CD4-positive, alpha-beta T cell treated with Interleukin-6 at 100 ng/mL for 8 hours (primary cell): ENCODE data around the gene ADAMTS19.

Experiments
- DNase-seq: peaks from one replicate; pipeline ENCODE4 v3.0.0-alpha.2; 2020; ENCODE audit warnings: mixed read lengths, low spot score

ADAMTS19 gene

DNA sequence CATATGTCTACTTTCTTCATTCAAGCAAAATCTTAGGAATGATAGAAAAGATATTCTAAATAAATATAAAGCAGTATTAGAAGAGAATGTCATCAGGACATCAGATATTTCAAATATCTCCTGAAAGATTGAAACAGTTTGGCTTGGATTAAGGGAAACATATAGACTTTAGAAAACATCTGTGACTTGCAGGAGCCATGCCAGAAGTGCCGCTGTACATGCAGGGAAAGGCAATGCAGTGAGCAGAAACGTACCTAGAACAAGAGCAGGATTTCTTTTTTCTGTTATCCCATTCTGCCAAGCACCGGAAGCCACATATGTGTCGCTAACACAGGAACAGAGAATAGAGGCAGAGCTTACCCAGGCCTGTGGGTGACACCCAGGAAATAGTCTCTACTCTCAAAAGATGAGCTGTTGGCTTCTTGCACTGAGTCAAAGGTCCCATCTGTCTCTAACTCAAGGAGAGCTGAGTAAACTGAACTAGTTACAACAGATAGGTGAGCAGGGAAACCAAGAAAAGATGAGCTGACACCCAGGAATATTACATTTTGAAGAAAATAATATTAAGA lies 5.8 kb downstream of the ADAMTS19 start:
- DNase-seq: no peak

DNA sequence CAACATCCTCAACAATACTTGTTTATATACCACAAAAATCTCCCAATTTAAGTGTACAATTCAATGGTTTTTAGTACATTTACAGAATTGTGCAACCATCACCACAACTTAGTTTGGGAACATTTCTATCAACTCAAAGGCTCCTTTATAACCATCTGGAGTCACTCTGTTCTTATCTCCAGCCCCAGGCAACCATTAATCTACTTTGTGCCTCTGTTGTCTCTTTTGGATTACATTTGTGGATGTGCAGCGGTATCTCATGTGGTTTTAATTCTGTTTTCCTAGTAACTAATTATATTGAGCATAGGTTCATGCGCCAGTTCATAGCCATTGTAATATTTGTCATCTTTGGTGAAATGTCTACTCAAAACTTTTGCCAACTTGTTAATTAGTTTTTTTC lies 14.4 kb downstream of the ADAMTS19 start:
- no peak for DNase-seq

DNA sequence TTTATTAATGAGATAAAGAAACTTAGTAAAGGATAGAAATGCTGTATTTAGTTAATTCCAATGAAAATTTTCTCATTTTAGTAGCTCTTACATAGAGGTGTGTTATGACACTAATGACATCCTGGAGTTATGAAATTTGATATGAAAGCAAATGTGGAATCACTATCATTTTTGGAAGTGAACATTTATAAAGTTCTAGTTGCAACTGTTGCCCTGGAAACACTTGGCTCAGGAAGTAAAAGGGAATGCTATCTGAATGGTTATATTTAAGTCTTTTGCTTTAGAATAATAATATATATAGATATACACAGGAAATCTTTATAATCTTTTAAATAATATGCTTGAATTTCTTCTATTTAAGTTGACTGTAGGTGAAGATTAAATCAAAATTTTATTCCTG lies 16.7 kb downstream of the ADAMTS19 start:
- no peak for DNase-seq

DNA sequence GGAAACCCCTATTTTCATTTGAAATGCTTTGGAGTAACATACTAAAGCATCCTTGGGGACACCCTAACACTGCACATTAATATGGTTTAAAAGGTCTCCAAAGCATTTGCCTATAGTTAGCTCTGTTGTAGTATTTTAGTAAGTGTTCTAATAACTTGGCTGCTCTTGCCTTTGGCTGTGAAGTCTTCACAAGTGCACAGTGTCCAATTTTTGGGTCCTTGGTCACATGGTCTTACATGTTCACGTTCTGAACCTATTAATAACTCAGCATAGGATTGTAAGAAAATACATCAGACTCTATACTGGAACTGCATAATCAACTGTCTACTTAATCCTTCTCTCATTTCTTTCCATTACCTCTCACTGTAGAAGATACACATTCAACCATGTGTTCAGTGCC lies 17.4 kb downstream of the ADAMTS19 start:
- no peak for DNase-seq

DNA sequence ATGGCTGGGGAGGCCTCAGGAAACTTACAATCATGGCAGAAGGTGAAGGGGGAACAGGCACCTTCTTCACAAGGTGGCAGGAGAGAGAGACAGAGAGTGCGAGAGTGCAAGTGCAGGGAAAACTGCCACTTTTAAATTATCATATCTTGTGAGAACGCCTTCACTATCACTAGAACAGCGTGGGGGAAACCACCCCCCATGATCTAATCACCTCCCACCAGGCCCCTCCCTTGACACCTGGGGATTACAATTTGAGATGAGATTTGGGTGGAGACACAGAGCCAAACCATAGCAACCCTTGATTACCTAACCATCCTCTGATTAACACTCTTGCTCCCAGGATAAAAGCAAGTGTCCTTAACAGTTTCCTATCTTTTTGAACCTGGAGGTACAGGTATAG lies 21.1 kb downstream of the ADAMTS19 start:
- DNase-seq: no peak

DNA sequence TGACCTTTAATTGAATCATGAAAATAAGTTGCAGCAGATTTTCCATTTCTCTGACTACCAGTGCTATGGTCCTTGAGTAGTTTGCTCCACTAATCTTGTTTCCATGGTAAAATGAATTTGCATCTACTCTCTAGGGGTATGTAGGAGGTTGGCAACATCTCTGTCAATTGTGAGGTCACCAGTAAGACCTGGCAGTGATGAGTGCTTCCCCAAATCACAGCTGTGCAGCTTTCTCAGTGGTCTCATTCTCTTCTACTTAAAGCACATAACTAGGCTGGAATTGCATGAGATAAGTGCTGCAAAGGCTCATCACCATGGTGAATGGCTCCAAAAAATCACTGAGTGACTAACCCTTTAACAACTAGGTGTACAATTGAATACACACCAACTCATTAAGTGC lies 36.3 kb downstream of the ADAMTS19 start:
- no peak for DNase-seq

DNA sequence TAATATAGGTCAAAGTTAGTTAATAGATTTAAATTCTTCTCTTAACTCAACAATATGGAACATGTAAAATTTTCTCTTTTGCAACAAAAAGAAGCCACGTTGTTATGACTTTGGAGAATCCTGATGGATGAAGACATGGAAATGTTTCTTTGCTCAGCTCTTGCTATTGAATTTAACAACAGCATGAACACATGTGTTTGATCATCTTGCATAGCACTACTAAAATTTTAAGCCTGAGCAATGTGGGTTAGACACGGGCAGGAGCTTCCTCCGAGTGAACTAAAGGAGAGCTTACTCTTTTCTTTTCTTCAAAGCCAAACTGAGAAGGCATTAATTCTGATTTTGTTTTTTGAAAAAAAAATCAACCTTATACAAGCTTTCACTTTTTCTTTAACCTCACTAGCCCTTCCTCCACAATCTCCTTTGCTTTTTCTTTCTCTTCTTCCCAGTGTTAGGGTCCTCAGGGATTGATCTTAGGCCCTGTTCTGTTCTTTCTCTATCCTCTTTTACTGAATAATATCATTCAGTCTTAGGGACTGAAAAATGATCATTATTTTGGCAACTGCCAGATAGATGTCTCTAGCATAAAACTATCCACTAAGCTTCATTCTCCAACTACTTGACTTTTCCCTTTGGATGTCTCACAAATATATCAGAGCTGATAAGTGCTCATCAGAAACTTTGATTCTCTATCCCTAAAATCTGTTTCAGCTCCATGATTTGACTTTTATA lies 36.9 kb downstream of the ADAMTS19 start:
- DNase-seq: no peak

DNA sequence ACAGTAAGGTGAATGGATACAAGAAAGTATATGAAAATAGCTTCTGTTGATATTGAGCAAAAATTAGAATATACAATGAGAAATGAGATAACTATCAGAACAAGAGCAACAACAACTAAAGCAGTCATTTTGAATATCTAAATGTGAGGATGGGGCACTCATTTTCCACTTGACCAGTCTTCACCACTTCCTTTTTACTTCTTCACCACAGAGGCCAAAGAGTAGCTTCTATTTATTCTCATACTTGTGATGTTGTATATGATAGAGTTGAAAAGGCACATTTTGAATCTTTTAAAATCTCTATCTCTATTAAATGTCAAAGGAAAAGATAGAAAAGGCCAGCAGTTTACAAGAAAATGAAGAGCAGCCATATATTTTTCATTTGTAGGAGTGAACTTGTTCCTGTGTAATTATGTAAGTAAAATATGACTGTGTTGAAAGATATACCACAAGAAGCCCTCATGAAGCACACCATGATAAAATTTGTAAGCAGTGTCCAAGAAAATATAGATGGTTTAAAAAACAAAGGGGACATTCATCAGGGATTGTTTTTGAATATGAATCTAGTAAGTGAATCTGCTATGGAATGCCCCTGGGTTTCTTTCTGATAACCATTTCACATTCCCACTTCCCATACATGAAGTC lies 39.2 kb downstream of the ADAMTS19 start:
- no peak for DNase-seq

DNA sequence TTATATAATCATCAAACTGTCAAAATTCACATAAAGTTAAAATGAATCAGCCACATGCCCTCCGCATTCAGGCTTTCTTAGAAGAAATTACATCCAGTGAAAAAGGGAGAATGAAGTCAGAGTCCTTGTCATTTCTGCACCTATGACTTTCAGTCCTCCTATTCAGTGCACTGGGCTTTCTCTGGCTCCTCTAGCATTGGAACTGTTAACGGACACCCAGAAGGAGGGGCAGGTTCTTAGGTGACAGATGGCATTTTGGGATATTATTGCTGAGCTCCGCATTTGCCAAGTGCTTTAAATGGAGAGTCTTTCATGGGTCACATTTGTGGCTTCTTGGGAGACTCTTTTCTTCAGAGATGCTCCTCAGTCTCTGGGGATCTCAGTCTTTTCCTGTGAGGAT lies 40.0 kb downstream of the ADAMTS19 start:
- no peak for DNase-seq

DNA sequence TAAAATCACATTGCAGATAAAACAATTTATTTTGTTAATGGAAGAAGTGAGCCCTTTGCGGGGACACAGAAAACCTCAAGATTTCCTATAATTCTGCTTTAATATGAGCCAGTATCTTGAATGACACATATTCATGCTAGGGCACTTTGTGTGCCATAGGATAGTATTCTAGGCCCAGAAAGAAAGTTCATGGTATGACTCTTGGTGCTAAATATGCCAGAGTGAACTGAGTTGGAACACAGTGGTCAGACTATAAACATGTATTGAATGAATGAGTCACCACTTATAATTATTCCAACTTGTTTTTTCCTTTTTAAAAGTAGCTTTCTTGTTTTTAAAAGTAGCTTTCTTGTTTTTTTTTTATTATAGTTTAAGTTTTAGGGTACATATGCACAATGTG lies 46.0 kb downstream of the ADAMTS19 start:
- DNase-seq: no peak

DNA sequence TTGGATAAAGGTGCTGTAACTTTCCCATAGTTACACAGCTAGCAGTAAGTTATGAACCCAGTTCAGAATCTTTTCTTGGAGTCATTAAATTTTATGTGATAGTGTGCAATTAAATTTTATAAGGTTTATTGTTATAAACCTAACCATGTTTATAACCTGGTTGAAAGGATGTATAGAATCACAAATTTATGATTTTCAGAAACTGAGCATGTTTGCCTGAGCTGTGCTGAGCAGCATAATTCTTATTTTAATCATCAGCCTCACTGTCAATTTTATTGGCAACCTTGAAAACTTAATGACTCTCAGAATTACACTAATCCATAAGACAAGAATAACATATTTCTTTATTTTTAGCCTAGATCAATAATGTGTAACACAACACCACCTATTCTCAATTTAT lies 46.9 kb downstream of the ADAMTS19 start:
- DNase-seq: no peak

DNA sequence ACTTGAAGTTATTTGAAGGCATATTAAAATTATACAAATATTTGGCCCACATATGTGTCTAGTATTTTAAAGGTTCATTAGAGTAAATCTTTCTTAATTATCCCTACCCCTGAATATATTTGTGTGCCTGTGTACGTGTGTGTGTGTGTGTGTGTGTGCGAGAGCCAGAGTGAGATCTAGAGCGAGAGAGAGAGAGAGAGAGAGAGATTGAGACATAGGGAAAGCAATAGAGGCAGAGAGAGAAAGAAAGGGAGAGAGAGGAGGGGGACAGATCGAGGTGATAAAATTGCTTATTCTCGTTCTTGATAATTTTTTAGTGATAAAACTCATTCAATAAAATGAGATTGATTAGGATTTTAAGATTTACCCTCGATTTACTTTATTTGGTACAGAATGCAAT lies 47.4 kb downstream of the ADAMTS19 start:
- DNase-seq: no peak

DNA sequence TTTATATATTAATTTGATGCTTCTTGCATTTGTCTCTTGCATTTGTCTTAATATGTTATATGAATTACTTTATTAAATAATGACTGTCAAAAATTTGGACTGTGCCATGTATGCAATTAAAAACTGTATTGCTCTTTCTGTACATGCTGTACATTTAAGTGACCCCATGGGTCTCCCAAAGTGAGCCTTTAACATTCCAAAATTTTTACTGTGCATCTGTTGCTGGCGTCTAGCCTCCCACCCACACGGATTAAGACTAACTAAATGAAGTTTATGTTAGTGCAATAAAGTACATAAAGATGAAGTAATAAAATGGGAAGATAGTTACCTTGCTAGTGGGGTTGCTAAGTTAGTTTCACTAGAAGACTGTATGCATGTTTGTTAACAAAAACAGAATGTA lies 48.5 kb downstream of the ADAMTS19 start:
- no peak for DNase-seq

DNA sequence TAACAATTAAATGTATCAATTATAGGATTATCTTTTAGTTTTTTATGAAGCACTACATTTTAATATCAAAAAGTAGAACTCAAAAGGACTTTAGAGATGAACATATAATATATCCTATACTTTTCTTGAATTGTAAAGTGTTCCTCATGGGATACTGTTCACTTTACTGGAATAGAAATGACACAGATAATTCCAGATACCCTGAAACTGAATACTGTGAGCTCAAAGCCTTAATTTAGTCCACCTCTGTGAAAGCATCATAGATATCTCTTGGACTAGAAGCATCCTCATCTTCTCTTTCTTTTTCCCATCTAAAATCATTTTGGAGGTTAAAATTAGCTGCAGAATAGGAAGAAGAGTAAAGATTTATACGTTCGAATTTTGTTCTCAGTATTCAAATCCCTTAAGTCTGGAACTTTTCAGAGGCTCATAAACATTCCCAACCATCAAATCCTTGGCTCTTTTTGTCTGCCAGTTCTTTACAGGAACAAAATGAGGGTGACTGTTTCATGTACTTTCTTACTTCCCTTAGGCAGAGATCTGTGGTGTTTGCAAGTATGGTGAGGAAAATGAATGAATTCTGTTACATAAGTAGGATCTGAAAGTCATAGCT lies 49.4 kb downstream of the ADAMTS19 start:
- DNase-seq: no peak

DNA sequence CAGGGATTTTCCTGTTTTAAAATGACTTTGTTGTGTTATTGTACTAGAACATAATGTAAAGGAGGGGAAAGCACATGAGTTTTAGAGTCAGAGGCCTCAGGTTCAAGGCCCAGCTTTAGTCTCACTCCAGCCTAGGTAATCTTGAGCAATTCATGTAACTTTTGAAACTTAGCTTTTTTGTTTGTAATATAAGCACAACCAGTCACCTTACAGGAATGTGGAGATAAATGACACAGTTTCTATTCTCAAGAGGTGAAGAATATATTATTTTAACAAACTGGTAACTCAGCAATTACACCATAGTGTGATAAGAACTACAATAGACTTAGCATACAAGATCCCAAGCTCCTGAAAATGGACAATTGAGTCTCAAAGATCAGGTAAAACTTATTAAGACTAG lies 51.2 kb downstream of the ADAMTS19 start:
- DNase-seq: no peak

DNA sequence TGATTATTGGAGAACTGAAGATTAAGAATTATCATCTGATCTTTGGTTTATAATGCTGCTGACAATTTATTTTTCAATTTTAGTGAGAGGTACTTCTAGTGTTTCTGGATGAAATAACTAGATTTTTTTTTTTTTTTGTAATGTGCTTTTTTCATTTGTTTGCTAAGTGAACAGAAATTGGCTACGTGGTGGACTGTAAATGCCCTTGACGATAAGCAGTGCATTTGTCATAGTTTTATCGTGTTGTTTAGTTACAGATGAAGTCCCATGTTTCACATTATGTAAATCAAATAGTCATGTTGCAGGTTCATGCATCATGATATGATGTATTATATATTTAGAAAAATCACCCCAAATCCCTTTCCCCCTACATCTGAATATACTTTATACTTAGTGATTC lies 81.0 kb downstream of the ADAMTS19 start:
- no peak for DNase-seq

DNA sequence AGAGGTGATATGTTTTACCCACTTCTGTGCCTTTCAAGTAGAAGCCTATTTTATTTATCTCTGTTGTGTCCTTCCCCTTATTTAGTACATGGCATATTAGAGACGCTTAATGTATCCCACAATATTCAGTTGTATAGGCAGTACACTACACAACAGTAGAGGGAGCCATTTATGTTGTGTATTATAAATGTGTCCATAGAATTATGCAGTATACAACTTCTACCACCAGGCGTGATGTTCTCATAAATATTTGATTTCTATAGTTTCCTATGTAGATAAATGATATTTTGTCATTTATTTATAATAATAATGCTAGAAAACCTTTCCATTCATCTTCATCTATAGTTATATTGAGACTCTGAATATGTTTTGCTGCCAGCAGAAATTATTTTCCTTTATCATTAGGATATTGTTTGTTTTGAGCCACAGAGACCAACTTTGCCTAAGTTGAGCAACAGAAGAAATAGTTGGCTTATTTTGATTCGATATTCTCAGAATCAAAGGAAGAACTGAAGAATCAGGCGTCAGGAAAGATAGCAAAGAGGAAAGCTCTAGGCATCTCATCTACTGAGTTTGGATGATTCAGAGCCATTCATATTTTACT lies 81.7 kb downstream of the ADAMTS19 start:
- no peak for DNase-seq

DNA sequence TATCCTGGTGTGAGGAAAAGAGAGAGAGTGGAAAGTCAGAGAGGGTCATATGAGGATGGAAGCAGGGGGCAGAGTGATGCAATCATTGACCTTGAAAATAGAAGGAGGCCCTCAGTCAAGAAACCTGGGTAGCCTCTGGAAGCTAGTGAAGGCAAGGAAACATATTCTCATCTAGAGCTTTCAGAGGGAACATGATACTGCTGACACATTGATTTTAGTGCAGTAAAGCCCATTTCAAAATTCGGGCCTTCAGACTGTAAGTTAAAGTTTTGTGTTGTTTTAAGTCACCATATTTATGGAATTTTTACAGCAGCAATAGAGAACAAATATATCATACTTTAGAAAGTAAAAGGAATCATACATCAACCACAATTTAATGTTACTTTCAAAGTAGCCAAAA lies 87.0 kb downstream of the ADAMTS19 start:
- no peak for DNase-seq

DNA sequence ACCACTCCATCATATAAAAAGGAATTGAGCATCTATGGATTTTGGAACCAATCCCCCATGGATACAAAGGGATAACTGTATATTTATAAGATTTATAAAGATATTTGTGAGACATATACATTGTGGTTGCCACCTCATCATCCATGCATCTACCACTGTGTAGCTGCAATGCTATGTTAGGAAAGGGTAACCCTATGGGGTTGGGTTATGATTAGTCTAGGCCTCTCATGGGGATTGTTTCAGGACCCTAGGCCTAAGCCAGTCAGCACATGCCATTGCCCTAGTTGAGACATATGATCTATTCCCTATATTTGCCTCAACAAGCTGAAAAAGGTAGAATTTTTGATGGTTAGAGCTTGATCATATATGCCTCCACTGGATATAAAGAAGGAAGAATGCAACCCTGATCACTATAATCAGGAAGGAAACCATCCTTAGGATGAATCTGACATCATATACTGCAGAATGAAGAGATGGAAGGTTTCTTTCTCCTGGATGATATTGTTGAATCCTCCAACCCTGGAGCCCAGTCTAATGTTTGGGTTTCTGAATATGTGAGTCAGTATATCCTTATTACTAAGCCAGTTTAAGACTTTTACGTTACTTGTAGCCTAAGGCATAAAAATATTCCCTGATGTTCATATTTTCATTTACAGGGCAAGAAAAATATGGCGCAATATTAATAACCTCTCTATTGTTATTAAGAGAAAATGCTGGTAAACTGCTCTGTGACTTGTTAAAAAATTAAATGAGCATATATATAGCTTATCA lies 94.2 kb downstream of the ADAMTS19 start:
- DNase-seq: no peak

DNA sequence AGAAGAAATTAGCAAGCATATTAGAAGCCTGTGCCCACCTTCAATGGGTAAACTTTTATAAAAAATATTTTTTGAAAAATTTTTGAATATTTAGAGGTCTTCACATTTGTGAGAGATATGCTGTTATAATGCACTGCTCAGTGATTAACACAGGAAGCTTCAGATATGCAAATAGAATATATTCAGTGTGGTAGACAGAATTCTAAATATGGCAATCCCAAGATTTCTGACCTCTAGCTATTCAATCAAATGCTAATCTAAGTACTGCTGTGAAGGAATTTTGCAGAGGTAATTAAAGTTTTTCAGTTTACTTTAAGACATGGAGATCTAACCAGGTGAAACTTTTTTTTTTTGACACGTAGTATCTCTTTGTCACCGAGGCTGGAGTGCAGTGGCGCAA lies 103.5 kb downstream of the ADAMTS19 start:
- no peak for DNase-seq

DNA sequence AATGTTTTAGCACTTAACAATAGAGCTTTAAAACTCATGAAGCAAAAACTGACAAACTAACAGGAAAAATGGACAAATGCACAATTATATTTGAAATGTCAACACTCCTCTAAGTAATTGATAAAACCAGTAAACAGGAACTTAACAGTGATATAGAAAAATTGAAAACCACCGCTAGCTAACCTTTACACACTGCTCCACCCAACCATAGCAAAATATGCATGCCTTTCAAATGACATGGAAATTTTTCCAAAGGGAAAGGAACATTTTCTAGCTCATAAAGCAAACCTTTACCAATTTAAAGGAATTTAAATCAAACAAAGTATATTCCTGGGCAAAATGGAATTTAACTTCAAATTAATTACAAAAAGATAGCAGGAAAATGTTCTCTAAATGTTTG lies 109.2 kb downstream of the ADAMTS19 start:
- no peak for DNase-seq

DNA sequence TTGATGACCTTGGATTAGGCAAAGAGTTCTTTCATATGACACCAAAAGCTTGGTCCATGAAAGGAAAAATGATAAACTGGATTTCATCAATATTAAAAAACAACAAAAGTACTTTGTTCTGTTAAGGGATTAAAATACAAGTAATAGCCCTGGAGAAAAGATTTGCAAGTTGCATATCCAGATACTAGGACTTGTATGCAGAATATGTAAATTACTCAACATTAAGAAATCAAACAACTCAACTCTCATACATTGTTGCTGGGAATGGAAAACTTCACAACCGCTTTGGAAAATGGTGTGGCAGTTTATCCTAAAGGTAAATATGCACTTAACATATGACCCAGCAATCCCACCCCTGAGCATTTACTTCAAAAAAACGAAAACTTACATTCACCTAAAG lies 112.0 kb downstream of the ADAMTS19 start:
- DNase-seq: no peak
